GM12878 (cell line): Measurements from ENCODE around the gene ALDH18A1. TPM values are rescaled to one million over a fixed set of nuclear protein-coding genes. Genes with fewer than 3 reads are reported as not detected.
"Not testable (repeated sequence)": the region's sequence is repeated elsewhere in the genome, so short reads cannot be mapped to it uniquely, and the experiment has no call there.

Experiments used
- ATAC-seq: fragments of 200-7000 bp; cut with Tn5 transposase; 3 replicates; pipeline ENCODE4 v1.9.1; 2020; ENCODE audit warnings: mild to moderate bottlenecking, moderate library complexity
- BruUV-seq: library from RNA; stranded (reverse); fragments of 400-500 nt; replicated peaks from 2 replicates; lab custom pipeline; 2021; lab: Mats Ljungman, UMichigan
- CTCF ChIA-PET: fragments of 300-600 bp; sonication (Branson Sonifier 250); formaldehyde crosslinking; extraction: SDS; loops from one replicate; lab custom pipeline; 2021; ENCODE audit warnings: inconsistent platforms; lab: Yijun Ruan, JAX
- POLR2A ChIA-PET: fragments of 350-600 bp; formaldehyde crosslinking; extraction: SDS; loops from one replicate; lab custom pipeline; 2021; ENCODE audit warnings: inconsistent platforms; lab: Charles Lee
- RAD21 ChIA-PET: fragments of 300-600 bp; sonication (Branson Sonifier 250); formaldehyde crosslinking; loops from one replicate; lab custom pipeline; 2023; ENCODE audit warnings: antibody characterized with exemption; ENCODE audit not compliant: unreplicated experiment; lab: Charles Lee
- SMC1A ChIA-PET: fragments of 300-600 bp; sonication (Branson Sonifier 250); formaldehyde crosslinking; loops from one replicate; lab custom pipeline; 2023; ENCODE audit not compliant: unreplicated experiment, uncharacterized antibody; lab: Charles Lee
- DNase-seq: peaks from one replicate; pipeline ENCODE4 v3.0.0-alpha.2; 2011; ENCODE audit warnings: low read depth, low spot score
- FAIRE-seq: peaks from 3 replicates; lab custom pipeline; 2011; peaks lifted over from hg19 to GRCh38; lab: Jason Lieb, UNC
- H2AFZ ChIP-seq: 2 replicates; pipeline ENCODE4 v1.6.0; 2011; ENCODE audit warnings: low read depth, low read length, control low read depth; ENCODE audit not compliant: control insufficient read depth
- H3K27ac ChIP-seq: 2 replicates; pipeline ENCODE4 v1.5.1; 2011; ENCODE audit warnings: control low read depth; ENCODE audit not compliant: control insufficient read depth, insufficient read depth
- H3K27me3 ChIP-seq, 2 experiments: replicated peaks in 1 of 2; 2 replicates each; pipeline versions ENCODE4 v1.6.0 to v1.6.1; 2011; ENCODE audit warnings: low read length in 1 of 2; ENCODE audit not compliant: control insufficient read depth in 2 of 2, insufficient read depth in 2 of 2
- H3K36me3 ChIP-seq, 2 experiments: 2 replicates each; pipeline ENCODE4 v1.5.1; 2011; ENCODE audit warnings: low read length in 1 of 2; ENCODE audit not compliant: control insufficient read depth in 2 of 2, insufficient read depth in 2 of 2
- H3K4me1 ChIP-seq: 2 replicates; pipeline ENCODE4 v1.6.1; 2011; ENCODE audit warnings: mild to moderate bottlenecking, low read length, moderate library complexity, mixed read lengths; ENCODE audit not compliant: control insufficient read depth, insufficient read depth
- H3K4me2 ChIP-seq: 2 replicates; pipeline ENCODE4 v1.6.0; 2011; ENCODE audit warnings: control low read depth; ENCODE audit not compliant: control insufficient read depth, insufficient read depth
- H3K4me3 ChIP-seq: fragments of 200-600 bp; sonication (generic); 2 replicates; pipeline ENCODE4 v1.5.1; 2016
- H3K79me2 ChIP-seq: 2 replicates; pipeline ENCODE4 v1.6.0; 2011; ENCODE audit warnings: low read length; ENCODE audit not compliant: control insufficient read depth, insufficient read depth
- H3K9ac ChIP-seq: 2 replicates; pipeline ENCODE4 v1.8.0; 2011; ENCODE audit warnings: low read length, control low read depth, mixed read lengths; ENCODE audit not compliant: control insufficient read depth, insufficient read depth
- H3K9me3 ChIP-seq: replicated peaks from 3 replicates; pipeline ENCODE4 v1.5.1; 2011; ENCODE audit warnings: mild to moderate bottlenecking, low read length; ENCODE audit not compliant: control insufficient read depth, insufficient read depth
- H4K20me1 ChIP-seq: 2 replicates; pipeline ENCODE4 v1.6.0; 2011; ENCODE audit not compliant: control insufficient read depth, insufficient read depth
- ATF7 ChIP-seq: fragments of 450-650 bp; IDR thresholded peaks from 2 replicates; pipeline ENCODE4 v1.6.1; 2016; ENCODE audit warnings: low read depth, mild to moderate bottlenecking
- CREM ChIP-seq: IDR thresholded peaks from 2 replicates; pipeline ENCODE4 v1.6.1; 2014; ENCODE audit warnings: antibody characterized with exemption, low read depth
- ESRRA ChIP-seq: IDR thresholded peaks from 2 replicates; pipeline ENCODE4 v1.6.1; 2012; ENCODE audit warnings: mild to moderate bottlenecking, low read length, improper control_type of control experiment
- IRF4 ChIP-seq: IDR thresholded peaks from 2 replicates; pipeline ENCODE4 v1.6.1; 2011; ENCODE audit warnings: low read depth, low read length
- KAT2A ChIP-seq: conservative IDR thresholded peaks from 2 replicates; pipeline ENCODE4 v1.6.1; 2011; ENCODE audit warnings: low read depth, low read length; ENCODE audit not compliant: control insufficient read depth
- PAX8 ChIP-seq: fragments of 450-650 bp; IDR thresholded peaks from 2 replicates; pipeline ENCODE4 v1.6.1; 2017; ENCODE audit warnings: mild to moderate bottlenecking, moderate library complexity
- POLR2A ChIP-seq: IDR thresholded peaks from 2 replicates; pipeline ENCODE4 v1.6.1; 2011; ENCODE audit warnings: low read depth, mild to moderate bottlenecking, low read length
- RBBP5 ChIP-seq: fragments of 200-600 bp; sonication (generic); conservative IDR thresholded peaks from 2 replicates; pipeline ENCODE4 v1.6.1; 2016
- RELA ChIP-seq: fragments of 450-650 bp; IDR thresholded peaks from 2 replicates; pipeline ENCODE4 v1.8.0; 2014; ENCODE audit warnings: borderline replicate concordance; ENCODE audit not compliant: partially characterized antibody
- WGBS: methylation state at CpG from one replicate; pipeline ENCODE4 v1.1.6; 2016; ENCODE audit warnings: low lambda C conversion rate; ENCODE audit not compliant: insufficient replicate concordance, insufficient coverage; ENCODE audit errors: missing lambda C conversion rate; 5-methylcytosine and 5-hydroxymethylcytosine counted together
- in situ Hi-C: fragments of 300-500 bp; cut with MboI; formaldehyde crosslinking; loops from 9 replicates; pipeline ENCODE4 v1.14.3; 2018; ENCODE audit warnings: mixed read lengths
- intact Hi-C: fragments of 100-400 bp; cut with micrococcal nuclease; formaldehyde crosslinking; loops from one replicate; pipeline ENCODE4 v1.14.2; 2022; ENCODE audit not compliant: unreplicated experiment
- polyA plus RNA-seq, 11 experiments: library from polyadenylated mRNA; depleted of rRNA in 4 of 11; unstranded in 6 of 11; stranded (reverse) in 5 of 11; fragments of >200 nt; fragmentation: Nextera tagmentation in 4 of 11; fragmentation: Illumina TruSeq in 1 of 11; extraction: Ambion mirVana in 4 of 11; extraction: Trizol in 1 of 11; gene quantifications; 1 replicate in 1 of 11; 2 replicates in 10 of 11; pipeline versions ENCODE4 v1.2.1 to v1.2.3, GENCODE V29; 2011 to 2016; ENCODE audit warnings: inconsistent platforms in 2 of 11, missing spikeins in 2 of 11, low read depth in 1 of 11
- total RNA-seq, 4 experiments: library from RNA; depleted of rRNA in 3 of 4; stranded (reverse); fragments of >200 nt in 3 of 4; fragmentation: Illumina TruSeq in 1 of 4; extraction: Trizol in 1 of 4; gene quantifications; 2 replicates each; pipeline versions ENCODE4 v1.2.1 to v1.2.3, GENCODE V29; 2013 to 2021

The ALDH18A1 gene
- total and polyA plus RNA-seq, 10 of the 15 experiments (the other 5 are each of a cell fraction or from before 2014, with no cell fraction given), result 24.3 to 118 (median 99.3) TPM

DNA sequence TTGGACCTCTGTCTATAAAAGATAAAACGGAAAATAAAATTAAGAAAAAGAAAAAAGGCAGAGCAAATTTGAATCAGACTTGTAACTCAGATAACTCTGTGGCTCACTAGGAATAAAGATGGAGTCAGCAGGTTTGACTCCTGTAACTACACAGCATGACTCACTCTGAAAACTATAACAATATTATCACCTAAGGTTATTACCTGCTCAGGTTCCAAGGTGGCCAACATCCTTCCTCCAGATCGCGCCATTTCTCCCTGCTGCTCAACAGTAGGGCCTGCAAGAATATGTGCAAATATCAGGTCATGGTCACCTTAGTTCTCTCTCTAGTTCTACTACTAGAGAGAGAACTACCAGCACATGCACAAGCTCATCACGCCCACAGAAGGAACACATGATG lies 30.0 kb downstream of the ALDH18A1 start:
- CTCF ChIA-PET, result no interaction called here
- no TSS peak for BruUV-seq
- H3K27me3 ChIP-seq, result no peaks in the 10 kb centered on the region
- H3K4me3 ChIP-seq, result no peak overlapping the region
- H4K20me1 ChIP-seq, result no peaks in the 10 kb centered on the region
- no peak for TF ChIP-seq ATF7
- TF ChIP-seq ESRRA, result no peak
- no peak for TF ChIP-seq KAT2A
- TF ChIP-seq PAX8, result no peak
- TF ChIP-seq RBBP5, result no peak
- TF ChIP-seq CREM, result no peak
- TF ChIP-seq IRF4, result no peak
- no peak for TF ChIP-seq RELA
- no peak for TF ChIP-seq POLR2A
- TF ChIP-seq, all 136 proteins: peak for 0
- no peak for FAIRE-seq
- no peak overlapping the region for H3K27ac ChIP-seq
- ChIA-PET POLR2A (no interaction called here), SMC1A (interaction anchor here (0.7 kb wide), 1 partner anchor 19 kb away, joined by 3 read pairs; no protein-coding TSS in a partner anchor), RAD21 (no interaction called here)
- in situ Hi-C loops (no loop called here), intact Hi-C loops (no loop called here)
- no peaks in the 10 kb centered on the region for H3K79me2 ChIP-seq
- WGBS, result 97% methylated on average over 4 of the region's 4 CpGs
- H3K4me2 ChIP-seq, result no peak overlapping the region
- peaks cover 5 to 29% of the 10 kb centered on the region in 2 experiments for H3K36me3 ChIP-seq
- no peak for DNase-seq
- no peak for ATAC-seq
- H3K9me3 ChIP-seq, result no peaks in the 10 kb centered on the region; the same call in 2 of the 3 replicates
- no peak overlapping the region for H3K9ac ChIP-seq
- H2AFZ ChIP-seq, result no peak overlapping the region
- no peaks in the 10 kb centered on the region for H3K4me1 ChIP-seq

DNA sequence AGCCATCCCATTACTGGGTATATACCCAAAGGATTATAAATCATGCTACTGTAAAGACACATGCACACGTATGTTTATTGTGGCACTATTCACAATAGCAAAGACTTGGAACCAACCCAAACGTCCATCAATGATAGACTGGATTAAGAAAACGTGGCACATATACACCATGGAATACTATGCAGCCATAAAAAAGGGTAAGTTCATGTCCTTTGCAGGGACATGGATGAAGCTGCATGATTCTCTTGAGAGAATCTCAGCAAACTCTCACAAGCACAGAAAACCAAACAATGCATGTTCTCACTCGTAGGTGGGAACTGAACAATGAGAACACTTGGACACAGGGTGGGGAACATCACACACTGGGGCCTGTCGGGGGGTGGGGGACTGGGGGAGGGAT lies 36.1 kb downstream of the ALDH18A1 start:
- H3K27ac ChIP-seq, intact Hi-C loops, CTCF ChIA-PET, H3K79me2 ChIP-seq, H2AFZ ChIP-seq, FAIRE-seq, H3K9me3 ChIP-seq, H3K9ac ChIP-seq, H3K4me2 ChIP-seq, H3K27me3 ChIP-seq, BruUV-seq, H4K20me1 ChIP-seq, H3K4me1 ChIP-seq, DNase-seq, POLR2A ChIA-PET, in situ Hi-C loops, ATAC-seq, H3K4me3 ChIP-seq: not testable (repeated sequence)
- peaks cover 17 to 22% of the 10 kb centered on the region in 2 experiments for H3K36me3 ChIP-seq
- 84% methylated on average over 4 of the region's 5 CpGs for WGBS
- ChIA-PET RAD21 (interaction anchor here (0.6 to 1.1 kb wide), 2 partner anchors 257 to 1905 kb away, joined by 3 to 6 read pairs; no protein-coding TSS in a partner anchor), SMC1A (interaction anchor here (0.6 kb wide), 1 partner anchor 59 kb away, joined by 4 read pairs; no protein-coding TSS in a partner anchor)
